T-helper 9 cell (primary cell): Measurements from ENCODE around the gene GOLGA8S.
"Not testable (repeated sequence)": the region's sequence is repeated elsewhere in the genome, so short reads cannot be mapped to it uniquely, and the experiment has no call there.

ENCODE experiments used
- DNase-seq: peaks from one replicate; pipeline ENCODE4 v3.0.0-alpha.2; 2020
- total RNA-seq, 2 donors: gene quantifications; one replicate each; lab custom pipeline; 2026; lab: John Stamatoyannopoulos, UW

The GOLGA8S gene, protein sequence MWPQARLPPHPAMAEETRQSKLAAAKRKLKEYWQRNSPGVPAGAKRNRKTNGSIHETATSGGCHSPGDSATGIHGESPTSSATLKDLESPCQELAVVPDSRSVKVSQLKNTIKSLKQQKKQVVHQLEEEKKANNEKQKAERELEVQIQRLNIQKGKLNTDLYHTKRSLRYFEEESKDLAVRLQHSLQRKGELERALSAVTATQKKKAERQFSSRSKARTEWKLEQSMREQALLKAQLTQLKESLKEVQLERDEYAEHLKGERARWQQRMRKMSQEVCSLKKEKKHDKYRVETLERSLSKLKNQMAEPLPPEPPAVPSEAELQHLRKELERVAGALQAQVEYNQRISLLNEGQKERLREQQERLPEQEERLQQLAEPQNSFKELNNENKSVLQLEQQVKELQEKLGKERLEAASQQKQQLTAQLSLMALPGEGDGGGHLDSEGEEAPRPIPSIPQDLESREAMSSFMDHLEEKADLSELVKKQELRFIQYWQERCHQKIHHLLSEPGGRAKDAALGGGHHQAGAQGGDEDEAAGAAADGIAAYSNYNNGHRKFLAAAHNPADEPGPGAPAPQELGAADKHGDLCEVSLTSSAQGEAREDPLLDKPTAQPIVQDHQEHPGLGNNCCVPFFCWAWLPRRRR
- total RNA-seq, result 0 reads per million in 2 donors

GRCh38 chr15:23354448-23354847 lies at the start of gene GOLGA8S:
TSS of gene GOLGA8S (plus strand) at chr15:23354748. CDS start at chr15:23354810, 62 bp downstream.
- not testable (repeated sequence) for DNase-seq

- not testable (repeated sequence) for DNase-seq
Measured at GRCh38 chr15:23304805-23305204, 49.7 kb upstream of the GOLGA8S start.

GRCh38 chr15:23305921-23306320 lies 48.6 kb upstream of the GOLGA8S start:
- not testable (repeated sequence) for DNase-seq

GRCh38 chr15:23311233-23311632 lies 43.3 kb upstream of the GOLGA8S start:
- not testable (repeated sequence) for DNase-seq

GRCh38 chr15:23334096-23334495 lies 20.5 kb upstream of the GOLGA8S start, which contains the start of gene GOLGA6L26:
TSS of gene GOLGA6L26 (minus strand) at chr15:23334196. CDS start at chr15:23334135, 61 bp downstream.
- DNase-seq, result not testable (repeated sequence)

- not testable (repeated sequence) for DNase-seq
Measured at GRCh38 chr15:23362622-23363021, 8.1 kb downstream of the GOLGA8S start.

DNA sequence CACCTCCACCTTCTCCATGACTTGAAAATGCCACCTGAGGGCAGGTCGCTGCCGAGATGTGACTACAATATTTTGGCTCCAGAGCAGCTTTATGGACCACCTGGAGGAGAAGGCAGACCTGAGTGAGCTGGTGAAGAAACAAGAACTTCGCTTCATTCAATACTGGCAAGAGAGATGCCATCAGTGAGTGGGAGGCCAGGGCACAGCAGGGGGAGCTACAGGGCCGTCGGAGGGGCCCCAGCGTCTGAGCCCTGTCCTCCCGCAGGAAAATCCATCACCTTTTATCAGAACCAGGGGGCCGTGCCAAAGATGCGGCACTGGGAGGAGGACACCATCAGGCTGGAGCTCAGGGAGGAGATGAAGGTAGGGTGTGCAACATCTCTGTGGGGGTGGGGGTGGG lies 9.7 kb downstream of the GOLGA8S start:
- not testable (repeated sequence) for DNase-seq

DNA sequence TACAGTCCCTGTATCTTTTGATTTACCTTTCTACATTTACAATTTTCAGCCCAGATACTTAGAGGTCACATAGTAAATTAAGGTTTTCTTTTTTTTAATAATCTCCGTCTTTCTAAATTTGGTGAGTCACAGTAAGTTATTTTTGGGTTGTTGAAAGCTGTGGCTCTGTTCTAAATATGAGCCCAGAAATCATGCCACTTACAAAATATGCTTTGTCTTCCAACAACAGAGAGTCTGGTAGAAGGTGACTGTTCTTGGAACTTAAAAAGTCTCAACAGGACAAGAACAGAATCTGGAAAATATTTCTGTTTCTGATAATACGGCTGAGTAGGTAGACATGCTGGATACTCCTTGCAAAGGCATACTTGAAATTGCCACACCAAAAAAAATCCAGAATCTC lies 16.0 kb downstream of the GOLGA8S start:
- no peak for DNase-seq

DNA sequence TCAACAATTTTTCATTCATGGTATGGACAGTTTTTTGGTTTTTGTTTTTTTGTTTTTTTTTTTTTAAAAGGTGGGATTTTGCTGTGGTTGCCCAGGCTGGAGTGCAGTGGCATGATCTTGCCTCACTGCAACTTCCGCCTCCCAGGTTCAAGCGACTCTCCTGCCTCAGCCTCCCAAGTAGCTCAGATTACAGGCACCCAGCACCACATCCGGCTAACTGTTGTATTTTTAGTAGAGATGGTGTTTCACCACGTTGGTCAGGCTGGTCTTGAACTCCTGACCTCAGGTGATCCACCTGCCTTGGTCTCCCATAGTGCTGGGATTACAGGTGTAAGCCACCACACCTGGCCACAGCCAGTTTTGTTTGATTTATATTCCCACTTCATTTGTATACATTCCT lies 16.6 kb downstream of the GOLGA8S start:
- DNase-seq, result not testable (repeated sequence)

- DNase-seq, result not testable (repeated sequence)
Measured at GRCh38 chr15:23371868-23372267, 17.3 kb downstream of the GOLGA8S start.

DNA sequence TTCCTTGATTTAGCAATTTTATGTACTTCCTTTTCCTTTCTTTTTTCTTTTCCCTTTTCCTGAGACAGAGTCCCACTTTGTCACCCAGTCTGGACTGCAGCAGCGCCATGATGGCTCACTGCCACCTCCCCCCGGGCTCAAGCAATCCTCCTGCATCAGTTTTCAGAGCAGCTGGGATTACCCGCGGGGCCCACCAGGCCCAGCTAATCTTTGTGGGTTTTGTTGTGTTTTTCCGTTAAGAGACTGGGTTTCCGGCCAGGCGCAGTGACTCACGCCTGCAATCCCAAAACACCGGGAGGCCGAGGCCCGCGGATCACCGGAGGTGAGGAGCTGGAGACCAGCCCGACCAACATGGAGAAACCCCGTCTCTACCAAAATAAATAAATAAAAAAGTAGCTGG lies 17.7 kb downstream of the GOLGA8S start:
- DNase-seq, result no peak

GRCh38 chr15:23372891-23373600 lies 18.5 kb downstream of the GOLGA8S start:
- not testable (repeated sequence) for DNase-seq

DNA sequence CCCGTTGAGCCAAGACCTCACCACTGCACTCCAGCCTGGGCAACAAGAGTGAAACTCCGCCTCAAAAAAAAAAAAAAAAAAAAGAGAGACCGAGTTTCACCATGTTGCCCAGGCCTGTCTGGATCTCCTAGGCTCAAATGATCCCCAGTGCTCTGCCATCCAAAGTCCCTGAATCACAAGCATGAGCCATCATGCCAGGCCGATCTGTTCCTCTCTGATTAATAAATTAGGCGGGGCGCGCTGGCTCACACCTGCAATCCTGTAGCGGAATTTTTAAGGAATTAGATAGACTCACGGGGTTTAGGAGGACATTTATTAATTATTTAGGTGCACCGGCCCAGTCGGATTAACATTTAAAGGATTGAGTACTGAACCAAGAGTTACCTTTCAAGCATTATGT lies 19.7 kb downstream of the GOLGA8S start:
- DNase-seq, result not testable (repeated sequence)

GRCh38 chr15:23378946-23379345 lies 24.4 kb downstream of the GOLGA8S start:
- DNase-seq, result not testable (repeated sequence)

- DNase-seq, result not testable (repeated sequence)
Measured at GRCh38 chr15:23380700-23381099, 26.2 kb downstream of the GOLGA8S start.

- DNase-seq, result not testable (repeated sequence)
Measured at GRCh38 chr15:23381192-23381591, 26.6 kb downstream of the GOLGA8S start.

GRCh38 chr15:23384371-23384770 lies 29.8 kb downstream of the GOLGA8S start:
- no peak for DNase-seq

DNA sequence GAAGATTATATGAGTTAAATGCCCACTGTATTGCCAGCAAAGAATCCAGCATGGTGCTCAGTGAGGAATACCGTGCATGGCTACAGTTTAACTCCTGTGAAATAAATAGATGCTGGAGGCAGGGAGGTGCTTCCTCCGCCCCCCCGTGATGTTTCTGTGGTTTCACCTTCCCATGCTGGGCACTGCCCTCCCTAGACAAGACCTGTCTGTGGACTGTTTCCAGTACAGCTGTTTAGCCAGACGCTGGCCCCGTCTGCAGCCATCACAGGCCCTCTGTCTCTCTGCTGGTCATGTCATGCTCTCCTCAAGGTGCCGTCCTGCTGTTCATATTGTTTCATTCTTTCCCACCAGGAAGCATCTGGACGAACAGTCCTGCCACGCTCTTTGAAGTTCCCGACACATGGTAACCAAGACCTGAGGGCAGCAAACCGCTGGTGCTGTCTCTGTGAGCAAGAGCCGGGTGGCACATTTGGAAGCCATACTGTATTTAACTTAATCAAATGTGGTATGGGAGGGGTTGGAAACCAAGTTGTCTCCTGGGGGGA lies 31.4 kb downstream of the GOLGA8S start:
- no peak for DNase-seq

DNA sequence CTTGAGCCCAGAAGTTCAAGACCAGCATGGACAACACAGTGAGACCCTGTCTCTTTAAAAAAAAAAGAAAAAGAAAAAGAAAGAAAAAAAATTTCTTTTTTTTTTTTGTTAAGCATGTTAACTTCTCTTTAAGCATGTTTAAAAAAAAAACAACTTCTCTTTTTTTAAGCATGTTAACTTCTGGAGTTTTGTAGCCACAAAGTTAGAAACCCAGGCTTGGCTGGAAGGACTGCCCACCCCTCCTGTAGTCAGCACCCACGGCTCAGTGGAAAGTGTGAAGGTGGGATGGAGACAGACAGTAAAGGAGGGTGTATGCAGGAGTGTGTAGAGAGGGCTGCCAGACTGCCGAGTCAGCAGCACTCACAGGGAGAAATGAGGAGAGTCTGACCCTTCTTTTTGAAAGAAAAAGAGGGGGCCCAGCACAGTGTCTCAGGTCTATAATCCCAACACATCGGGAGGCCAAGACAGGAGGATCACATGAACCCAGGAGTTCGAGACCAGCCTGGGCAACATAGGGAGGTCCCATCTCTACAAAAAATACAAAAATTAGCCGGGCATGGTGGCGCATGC lies 33.2 kb downstream of the GOLGA8S start:
- DNase-seq, result no peak

GRCh38 chr15:23395030-23395692 lies 40.6 kb downstream of the GOLGA8S start:
- no peak for DNase-seq

DNA sequence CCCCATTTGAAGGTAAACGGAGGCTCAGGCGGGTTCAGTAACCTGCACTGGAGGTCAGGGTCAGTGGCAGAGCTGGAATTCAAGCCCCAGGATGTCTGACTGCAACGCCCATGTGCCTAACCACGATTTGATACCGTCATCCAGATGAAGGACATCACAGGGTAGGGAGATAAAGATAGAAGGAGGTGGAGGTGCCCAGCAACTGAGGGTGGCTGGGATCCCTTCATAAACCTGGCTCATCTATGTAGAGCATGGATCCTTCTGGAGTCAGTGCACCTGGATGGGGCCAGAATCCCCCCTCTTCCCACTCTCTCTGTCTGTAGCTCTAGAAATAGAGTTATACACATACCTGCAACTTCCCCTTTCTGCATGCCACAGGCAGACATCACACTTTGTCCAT lies 41.3 kb downstream of the GOLGA8S start:
- no peak for DNase-seq

- DNase-seq, result no peak
Measured at GRCh38 chr15:23397779-23398178, 43.2 kb downstream of the GOLGA8S start.
